ENCODE measurements around the gene OR4K2. TPM values are rescaled to one million over a fixed set of nuclear protein-coding genes. Genes with fewer than 3 reads are reported as not detected.

The OR4K2 gene
- total RNA-seq, 1 donor from 2014 or later: not detected

GRCh38 chr14:19930617-19931016, 55.7 kb downstream of the OR4K2 start, which contains the start of gene OR4K1:
OR4K1 (plus strand) TSS chr14:19930917; CDS start chr14:19935667, 4,750 bp downstream.
- TF ChIP-seq CTCF (IDR thresholded peaks at IDR 0.05; ENCODE audit: unreplicated experiment): no peak
- Mint-ChIP-seq H3K4me3 (no peak within 1 kb of the TSS), H3K36me3 (no peaks in the 10 kb centered on the region), H3K4me1 (no peaks in the 10 kb centered on the region), H3K27me3 (ENCODE audit: low read depth) (no peaks in the 10 kb centered on the region), H3K27ac (no peak within 1 kb of the TSS), H3K9me3 (peaks cover 62% of the 10 kb centered on the region)
- DNase-seq (ENCODE audit: low spot score in 2 of 2, unreplicated experiment in 2 of 2): no peak

Other genes with a start within 250 kb of the OR4K2 start
- not detected in 3 replicates for gene OR11H2, start 161.3 kb upstream of the OR4K2 start, total RNA-seq
- gene OR4Q3, start 131.6 kb upstream of the OR4K2 start, total RNA-seq: not detected in 3 replicates
- gene OR4M1, start 101.6 kb upstream of the OR4K2 start, total RNA-seq: not detected in 3 replicates
- gene OR4N2, start 71.4 kb upstream of the OR4K2 start, total RNA-seq: not detected in 3 replicates
- gene OR4K5, start 45.5 kb downstream of the OR4K2 start, total RNA-seq: not detected in 3 replicates
- gene OR4K1, start 55.8 kb downstream of the OR4K2 start, total RNA-seq: not detected in 3 replicates
- not detected in 3 replicates for gene OR4K15, start 100.4 kb downstream of the OR4K2 start, total RNA-seq
- gene OR4Q2, start 127.0 kb downstream of the OR4K2 start, total RNA-seq: not detected in 3 replicates
- gene OR4K14, start 144.2 kb downstream of the OR4K2 start, total RNA-seq: not detected in 3 replicates
- not detected in 3 replicates for gene OR4K13, start 160.9 kb downstream of the OR4K2 start, total RNA-seq
- gene OR4L1, start 184.9 kb downstream of the OR4K2 start, total RNA-seq: not detected in 3 replicates
- gene OR4K17, start 235.6 kb downstream of the OR4K2 start, total RNA-seq: not detected in 3 replicates

Measured in mesothelial cell of epicardium (in vitro differentiated cells).